NCI-H187 (cell line): ENCODE results near the gene HS1BP3.

ENCODE experiments used
- DNase-seq, 2 experiments: peaks; one replicate each; lab custom pipeline; 2025; lab: John Stamatoyannopoulos, UW

The HS1BP3 gene

DNA sequence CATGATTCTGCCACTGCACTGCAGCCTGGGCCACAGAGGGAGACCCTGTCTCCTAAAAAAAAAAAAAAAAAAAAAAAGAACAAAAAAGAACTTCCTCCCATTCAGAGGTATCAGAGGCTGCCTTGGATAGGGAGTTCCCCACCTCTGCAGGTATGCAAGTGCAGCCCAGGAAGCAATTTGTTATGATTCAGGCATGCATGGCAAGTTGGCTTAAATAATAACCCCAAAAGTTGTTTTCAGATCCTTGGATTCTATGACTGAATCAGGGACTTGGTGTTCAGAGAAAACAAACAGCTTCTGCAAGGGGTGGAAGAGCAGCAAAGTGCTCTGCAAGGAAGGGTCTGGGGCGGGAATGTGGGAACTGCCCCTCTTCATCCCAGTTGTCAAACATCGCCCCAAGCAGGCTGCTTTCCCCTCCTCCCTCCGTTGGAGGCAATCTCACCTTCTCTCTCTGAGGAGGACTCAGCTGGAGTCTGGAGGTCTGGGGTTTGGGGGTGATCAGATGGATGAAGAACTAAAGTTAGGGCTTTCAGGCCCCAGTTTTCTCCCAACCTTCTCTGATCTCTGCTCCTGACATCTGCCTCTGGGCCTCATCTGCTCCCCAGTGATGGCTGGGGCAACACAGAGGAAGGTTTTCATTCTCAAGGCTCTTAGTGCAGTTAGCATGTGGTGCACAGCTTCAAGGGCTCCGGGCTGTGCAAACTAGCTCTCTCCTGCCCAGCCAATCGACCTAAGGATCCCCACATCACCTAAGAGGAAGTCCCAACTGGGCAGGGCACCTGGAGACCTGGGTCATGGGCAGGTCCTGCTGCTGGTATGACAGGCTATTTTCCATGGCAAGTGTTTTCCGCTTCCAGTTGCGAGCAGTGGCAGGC lies 12.5 kb upstream of the HS1BP3 start:
- no peak for DNase-seq

- no peak for DNase-seq
Measured at GRCh38 chr2:20662308-20662937, 11.5 kb upstream of the HS1BP3 start.

DNA sequence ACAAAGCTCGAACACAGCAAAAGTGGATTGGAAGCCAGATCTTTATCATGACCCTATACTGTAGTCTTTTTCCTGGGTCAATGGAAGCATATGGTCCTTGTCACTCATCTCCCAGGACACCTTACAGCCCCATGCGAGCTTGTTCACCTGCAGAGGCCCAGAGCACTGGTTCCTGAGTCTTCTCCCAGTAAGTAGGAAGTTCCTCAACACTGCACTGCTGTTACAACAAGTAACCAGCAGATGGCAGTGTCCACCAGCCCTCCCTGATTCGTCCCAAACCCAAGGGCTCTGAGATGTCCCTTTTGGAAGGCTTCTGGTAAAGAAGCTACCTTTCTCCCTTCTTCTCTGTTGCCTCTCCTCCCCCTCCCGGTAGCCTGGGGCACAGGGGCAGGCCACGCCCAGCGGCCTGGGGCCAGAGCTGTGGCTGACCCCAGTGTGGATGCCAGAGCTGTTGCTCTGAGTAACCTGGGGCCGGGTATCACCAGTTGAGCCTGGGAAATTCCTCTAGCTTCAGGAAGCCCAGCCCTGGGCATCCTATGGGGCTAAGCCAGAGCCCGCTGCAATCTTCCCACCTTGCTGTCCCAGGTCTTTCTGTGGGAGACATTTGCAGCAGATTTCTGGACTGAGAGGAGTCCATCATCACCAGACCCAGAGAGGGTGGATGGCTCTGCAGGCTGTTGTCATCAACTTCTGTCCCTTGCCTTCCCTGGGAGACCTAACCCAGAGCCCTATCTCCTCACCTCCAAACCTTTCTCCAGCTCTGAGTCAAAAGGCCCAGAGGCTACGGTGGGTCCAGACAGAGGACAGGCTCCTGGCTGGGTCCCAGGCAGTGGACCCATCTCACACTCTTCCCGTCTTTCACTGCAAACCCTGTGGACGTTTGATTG lies 10.8 kb upstream of the HS1BP3 start:
- DNase-seq = peak; percentile 26 to 63

- DNase-seq = no peak
Measured at GRCh38 chr2:20660506-20661420, 9.9 kb upstream of the HS1BP3 start.

DNA sequence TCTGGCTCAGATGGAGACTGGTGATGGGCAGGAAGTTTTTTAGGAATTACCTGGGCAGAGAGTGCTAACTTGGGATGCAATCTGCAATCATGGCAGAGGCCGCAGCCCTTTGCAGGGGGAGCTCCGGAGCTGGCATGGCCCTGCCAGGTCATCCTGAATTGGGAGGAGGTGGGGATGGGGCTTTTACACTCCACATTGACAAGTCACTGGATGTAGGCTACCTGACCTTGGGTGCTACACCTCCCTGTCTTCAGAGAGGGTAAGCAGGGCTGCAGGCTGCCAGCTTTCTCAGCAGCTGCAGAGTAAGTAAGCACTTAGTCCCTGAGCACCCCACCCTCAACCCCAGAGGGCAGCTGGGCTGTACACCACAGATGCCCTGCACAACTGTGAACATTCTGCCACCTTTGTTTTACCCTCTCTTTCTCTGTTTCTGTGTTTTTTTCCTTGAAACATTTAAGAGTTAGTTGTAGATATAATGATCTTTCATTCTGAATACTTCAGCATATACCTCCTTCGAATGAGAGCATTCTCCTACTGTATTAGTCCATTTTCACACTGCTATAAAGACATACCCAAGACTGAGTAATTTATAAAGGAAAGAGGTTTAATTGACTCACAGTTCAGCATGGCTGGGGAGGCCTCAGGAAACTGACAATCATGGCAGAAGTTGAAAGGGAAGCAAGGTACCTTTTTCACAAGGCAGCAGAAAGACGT lies 6.8 kb upstream of the HS1BP3 start:
- no peak for DNase-seq

GRCh38 chr2:20656561-20656960 lies 5.7 kb upstream of the HS1BP3 start:
- no peak for DNase-seq

GRCh38 chr2:20654535-20654813 lies 3.6 kb upstream of the HS1BP3 start:
- no peak for DNase-seq

DNA sequence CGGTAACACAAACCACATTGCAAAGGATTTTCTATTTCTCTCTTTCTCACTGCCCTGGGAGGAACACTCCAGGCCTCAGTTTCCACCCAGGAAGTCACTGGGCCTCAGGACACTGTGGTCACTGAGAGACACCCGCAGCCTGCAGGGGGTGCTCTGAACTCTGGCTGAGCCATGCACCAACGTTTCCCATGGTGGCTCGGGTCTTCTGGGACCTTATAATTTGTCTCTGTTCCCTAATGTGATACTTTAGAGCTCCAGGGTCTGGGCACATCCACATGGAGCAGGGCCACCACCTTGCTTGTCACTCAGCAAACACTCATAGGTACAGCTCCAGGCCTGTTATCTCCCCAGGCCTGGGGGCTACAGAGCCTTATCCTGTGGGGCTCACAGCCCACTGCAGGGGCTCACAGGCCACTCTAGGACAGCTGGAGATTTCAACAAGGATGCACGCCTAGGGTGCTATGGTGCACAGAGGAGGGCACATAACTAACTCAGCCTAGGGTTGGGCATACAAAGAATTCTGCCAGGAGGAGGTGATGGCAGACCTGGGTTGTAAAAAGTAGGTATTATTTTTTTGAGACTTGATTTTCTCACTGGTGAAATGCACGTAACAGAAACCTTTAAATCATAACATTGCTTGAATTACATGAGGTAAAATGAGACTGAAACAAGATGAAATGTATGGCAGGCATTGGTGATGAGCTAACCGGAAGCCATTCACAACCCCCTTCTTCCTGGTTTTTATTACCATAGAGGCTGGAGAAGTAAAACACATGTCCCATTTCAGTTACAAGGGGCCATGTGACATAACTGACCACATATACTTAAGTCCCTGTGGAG lies 3.0 kb upstream of the HS1BP3 start:
- DNase-seq = no peak

- DNase-seq = no peak
Measured at GRCh38 chr2:20652673-20653575, 2.0 kb upstream of the HS1BP3 start.

GRCh38 chr2:20652141-20652540 lies 1.2 kb upstream of the HS1BP3 start:
- DNase-seq = no peak

GRCh38 chr2:20651731-20652099 lies 817 bp upstream of the HS1BP3 start:
- no peak for DNase-seq

- DNase-seq = no peak
Measured at GRCh38 chr2:20650393-20650876, 463 bp downstream of the HS1BP3 start.

GRCh38 chr2:20649976-20650375 lies 922 bp downstream of the HS1BP3 start:
- DNase-seq = no peak

- DNase-seq = no peak
Measured at GRCh38 chr2:20649576-20649975, 1.3 kb downstream of the HS1BP3 start.

- no peak for DNase-seq
Measured at GRCh38 chr2:20648831-20649230, 2.1 kb downstream of the HS1BP3 start.

- no peak for DNase-seq
Measured at GRCh38 chr2:20648206-20648605, 2.7 kb downstream of the HS1BP3 start.

GRCh38 chr2:20647738-20648137 lies 3.2 kb downstream of the HS1BP3 start:
- DNase-seq = no peak

DNA sequence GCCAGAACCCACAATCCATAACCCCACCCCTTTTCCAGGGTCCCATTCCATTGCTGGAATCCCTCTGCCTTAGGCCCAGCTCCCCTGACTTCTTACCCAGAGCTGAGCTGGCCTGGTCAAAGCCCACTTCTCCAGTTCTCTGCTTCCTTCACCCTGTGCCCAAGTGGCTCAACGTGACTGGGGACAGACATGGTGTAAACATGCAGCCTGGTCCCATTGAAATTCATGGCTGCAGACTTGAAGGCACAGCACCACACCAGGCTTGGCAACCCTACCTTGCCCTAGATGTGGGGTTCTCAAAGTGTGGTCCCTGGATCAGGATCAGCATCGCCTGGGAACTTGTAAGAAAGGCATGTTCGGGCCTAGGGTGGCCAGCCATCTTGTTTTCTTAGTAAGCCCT lies 3.7 kb downstream of the HS1BP3 start:
- no peak for DNase-seq

DNA sequence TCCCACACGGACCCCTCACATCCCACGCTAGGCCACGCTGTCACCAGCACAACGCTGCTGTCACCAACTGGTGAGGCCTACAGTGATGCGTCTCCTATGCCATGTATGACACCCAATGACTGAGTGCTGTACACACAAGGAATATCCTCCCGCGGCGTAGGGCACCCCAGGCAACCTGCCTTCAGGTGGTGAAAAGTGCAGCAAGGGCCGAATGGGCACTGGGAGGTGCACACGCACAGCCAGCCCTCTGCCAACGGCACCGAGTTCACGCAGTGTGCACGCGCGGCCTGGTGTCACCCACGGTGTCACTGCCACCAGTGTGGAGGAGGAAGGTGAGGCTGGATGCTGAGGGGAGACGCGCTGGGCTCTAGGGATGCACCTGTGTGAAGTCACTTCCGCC lies 4.5 kb downstream of the HS1BP3 start:
- DNase-seq = no peak
